ENCODE results near the gene ADNP. TPM values are rescaled to one million over a fixed set of nuclear protein-coding genes. Genes with fewer than 3 reads are reported as not detected.

ADNP gene
- total and polyA plus RNA-seq, 2 experiments from 2014 or later = 95.0 to 106 TPM

DNA sequence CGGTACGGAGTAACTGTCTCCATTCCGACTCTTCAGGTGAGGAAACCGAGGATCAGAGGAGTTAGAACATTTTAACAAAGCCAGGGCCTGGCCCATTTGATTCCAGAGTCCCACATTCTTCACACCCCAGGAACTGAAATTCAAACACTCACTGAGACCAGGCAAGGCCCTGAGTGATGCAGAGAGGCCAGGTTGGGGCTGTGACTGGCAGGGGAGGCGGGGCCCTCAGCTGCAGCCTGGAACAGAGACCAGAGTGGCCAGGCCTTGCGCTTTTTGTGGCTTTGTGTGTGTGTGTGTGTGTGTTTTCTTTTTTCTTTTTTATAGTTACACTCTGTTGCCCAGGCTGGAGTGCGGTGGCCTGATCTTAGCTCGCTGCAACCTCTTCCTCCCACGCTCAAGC, 79.2 kb downstream of the ADNP start:
- H3K27me3 Mint-ChIP-seq (ENCODE audit: insufficient read depth, low read depth, poor library complexity) = peaks cover 20% of the 10 kb centered on the region
- TF ChIP-seq, protein P1, sequence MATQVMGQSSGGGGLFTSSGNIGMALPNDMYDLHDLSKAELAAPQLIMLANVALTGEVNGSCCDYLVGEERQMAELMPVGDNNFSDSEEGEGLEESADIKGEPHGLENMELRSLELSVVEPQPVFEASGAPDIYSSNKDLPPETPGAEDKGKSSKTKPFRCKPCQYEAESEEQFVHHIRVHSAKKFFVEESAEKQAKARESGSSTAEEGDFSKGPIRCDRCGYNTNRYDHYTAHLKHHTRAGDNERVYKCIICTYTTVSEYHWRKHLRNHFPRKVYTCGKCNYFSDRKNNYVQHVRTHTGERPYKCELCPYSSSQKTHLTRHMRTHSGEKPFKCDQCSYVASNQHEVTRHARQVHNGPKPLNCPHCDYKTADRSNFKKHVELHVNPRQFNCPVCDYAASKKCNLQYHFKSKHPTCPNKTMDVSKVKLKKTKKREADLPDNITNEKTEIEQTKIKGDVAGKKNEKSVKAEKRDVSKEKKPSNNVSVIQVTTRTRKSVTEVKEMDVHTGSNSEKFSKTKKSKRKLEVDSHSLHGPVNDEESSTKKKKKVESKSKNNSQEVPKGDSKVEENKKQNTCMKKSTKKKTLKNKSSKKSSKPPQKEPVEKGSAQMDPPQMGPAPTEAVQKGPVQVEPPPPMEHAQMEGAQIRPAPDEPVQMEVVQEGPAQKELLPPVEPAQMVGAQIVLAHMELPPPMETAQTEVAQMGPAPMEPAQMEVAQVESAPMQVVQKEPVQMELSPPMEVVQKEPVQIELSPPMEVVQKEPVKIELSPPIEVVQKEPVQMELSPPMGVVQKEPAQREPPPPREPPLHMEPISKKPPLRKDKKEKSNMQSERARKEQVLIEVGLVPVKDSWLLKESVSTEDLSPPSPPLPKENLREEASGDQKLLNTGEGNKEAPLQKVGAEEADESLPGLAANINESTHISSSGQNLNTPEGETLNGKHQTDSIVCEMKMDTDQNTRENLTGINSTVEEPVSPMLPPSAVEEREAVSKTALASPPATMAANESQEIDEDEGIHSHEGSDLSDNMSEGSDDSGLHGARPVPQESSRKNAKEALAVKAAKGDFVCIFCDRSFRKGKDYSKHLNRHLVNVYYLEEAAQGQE (IDR thresholded peaks at IDR 0.05; ENCODE audit: unreplicated experiment) = no peak
- TF ChIP-seq CREB1 (CRISPR knock-in tag; IDR thresholded peaks at IDR 0.05; ENCODE audit: low read depth) (no peak), EZH2 (IDR thresholded peaks at IDR 0.05; ENCODE audit: low read depth, unreplicated experiment) (no peak), POLR2AphosphoS5 (IDR thresholded peaks at IDR 0.05; ENCODE audit: low read depth) (no peak), JUNB (IDR thresholded peaks at IDR 0.05; ENCODE audit: unreplicated experiment) (no peak), EZH2phosphoT487 (IDR thresholded peaks at IDR 0.05; ENCODE audit: unreplicated experiment) (no peak), NANOG (IDR thresholded peaks at IDR 0.05; ENCODE audit: borderline replicate concordance) (no peak), ZNF114 (CRISPR knock-in tag; IDR thresholded peaks at IDR 0.05) (no peak), ZNF331 (CRISPR knock-in tag; IDR thresholded peaks at IDR 0.05; ENCODE audit: low read depth) (no peak), STAT1 (IDR thresholded peaks at IDR 0.05; ENCODE audit: unreplicated experiment) (no peak)
- TF ChIP-seq, protein P2, sequence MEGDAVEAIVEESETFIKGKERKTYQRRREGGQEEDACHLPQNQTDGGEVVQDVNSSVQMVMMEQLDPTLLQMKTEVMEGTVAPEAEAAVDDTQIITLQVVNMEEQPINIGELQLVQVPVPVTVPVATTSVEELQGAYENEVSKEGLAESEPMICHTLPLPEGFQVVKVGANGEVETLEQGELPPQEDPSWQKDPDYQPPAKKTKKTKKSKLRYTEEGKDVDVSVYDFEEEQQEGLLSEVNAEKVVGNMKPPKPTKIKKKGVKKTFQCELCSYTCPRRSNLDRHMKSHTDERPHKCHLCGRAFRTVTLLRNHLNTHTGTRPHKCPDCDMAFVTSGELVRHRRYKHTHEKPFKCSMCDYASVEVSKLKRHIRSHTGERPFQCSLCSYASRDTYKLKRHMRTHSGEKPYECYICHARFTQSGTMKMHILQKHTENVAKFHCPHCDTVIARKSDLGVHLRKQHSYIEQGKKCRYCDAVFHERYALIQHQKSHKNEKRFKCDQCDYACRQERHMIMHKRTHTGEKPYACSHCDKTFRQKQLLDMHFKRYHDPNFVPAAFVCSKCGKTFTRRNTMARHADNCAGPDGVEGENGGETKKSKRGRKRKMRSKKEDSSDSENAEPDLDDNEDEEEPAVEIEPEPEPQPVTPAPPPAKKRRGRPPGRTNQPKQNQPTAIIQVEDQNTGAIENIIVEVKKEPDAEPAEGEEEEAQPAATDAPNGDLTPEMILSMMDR (conservative IDR thresholded peaks at IDR 0.05; ENCODE audit: low read depth in 2 of 2) = no peak
- TF ChIP-seq, protein P3, sequence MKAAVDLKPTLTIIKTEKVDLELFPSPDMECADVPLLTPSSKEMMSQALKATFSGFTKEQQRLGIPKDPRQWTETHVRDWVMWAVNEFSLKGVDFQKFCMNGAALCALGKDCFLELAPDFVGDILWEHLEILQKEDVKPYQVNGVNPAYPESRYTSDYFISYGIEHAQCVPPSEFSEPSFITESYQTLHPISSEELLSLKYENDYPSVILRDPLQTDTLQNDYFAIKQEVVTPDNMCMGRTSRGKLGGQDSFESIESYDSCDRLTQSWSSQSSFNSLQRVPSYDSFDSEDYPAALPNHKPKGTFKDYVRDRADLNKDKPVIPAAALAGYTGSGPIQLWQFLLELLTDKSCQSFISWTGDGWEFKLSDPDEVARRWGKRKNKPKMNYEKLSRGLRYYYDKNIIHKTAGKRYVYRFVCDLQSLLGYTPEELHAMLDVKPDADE (IDR thresholded peaks at IDR 0.05) = no peak
- TF ChIP-seq, protein P4, sequence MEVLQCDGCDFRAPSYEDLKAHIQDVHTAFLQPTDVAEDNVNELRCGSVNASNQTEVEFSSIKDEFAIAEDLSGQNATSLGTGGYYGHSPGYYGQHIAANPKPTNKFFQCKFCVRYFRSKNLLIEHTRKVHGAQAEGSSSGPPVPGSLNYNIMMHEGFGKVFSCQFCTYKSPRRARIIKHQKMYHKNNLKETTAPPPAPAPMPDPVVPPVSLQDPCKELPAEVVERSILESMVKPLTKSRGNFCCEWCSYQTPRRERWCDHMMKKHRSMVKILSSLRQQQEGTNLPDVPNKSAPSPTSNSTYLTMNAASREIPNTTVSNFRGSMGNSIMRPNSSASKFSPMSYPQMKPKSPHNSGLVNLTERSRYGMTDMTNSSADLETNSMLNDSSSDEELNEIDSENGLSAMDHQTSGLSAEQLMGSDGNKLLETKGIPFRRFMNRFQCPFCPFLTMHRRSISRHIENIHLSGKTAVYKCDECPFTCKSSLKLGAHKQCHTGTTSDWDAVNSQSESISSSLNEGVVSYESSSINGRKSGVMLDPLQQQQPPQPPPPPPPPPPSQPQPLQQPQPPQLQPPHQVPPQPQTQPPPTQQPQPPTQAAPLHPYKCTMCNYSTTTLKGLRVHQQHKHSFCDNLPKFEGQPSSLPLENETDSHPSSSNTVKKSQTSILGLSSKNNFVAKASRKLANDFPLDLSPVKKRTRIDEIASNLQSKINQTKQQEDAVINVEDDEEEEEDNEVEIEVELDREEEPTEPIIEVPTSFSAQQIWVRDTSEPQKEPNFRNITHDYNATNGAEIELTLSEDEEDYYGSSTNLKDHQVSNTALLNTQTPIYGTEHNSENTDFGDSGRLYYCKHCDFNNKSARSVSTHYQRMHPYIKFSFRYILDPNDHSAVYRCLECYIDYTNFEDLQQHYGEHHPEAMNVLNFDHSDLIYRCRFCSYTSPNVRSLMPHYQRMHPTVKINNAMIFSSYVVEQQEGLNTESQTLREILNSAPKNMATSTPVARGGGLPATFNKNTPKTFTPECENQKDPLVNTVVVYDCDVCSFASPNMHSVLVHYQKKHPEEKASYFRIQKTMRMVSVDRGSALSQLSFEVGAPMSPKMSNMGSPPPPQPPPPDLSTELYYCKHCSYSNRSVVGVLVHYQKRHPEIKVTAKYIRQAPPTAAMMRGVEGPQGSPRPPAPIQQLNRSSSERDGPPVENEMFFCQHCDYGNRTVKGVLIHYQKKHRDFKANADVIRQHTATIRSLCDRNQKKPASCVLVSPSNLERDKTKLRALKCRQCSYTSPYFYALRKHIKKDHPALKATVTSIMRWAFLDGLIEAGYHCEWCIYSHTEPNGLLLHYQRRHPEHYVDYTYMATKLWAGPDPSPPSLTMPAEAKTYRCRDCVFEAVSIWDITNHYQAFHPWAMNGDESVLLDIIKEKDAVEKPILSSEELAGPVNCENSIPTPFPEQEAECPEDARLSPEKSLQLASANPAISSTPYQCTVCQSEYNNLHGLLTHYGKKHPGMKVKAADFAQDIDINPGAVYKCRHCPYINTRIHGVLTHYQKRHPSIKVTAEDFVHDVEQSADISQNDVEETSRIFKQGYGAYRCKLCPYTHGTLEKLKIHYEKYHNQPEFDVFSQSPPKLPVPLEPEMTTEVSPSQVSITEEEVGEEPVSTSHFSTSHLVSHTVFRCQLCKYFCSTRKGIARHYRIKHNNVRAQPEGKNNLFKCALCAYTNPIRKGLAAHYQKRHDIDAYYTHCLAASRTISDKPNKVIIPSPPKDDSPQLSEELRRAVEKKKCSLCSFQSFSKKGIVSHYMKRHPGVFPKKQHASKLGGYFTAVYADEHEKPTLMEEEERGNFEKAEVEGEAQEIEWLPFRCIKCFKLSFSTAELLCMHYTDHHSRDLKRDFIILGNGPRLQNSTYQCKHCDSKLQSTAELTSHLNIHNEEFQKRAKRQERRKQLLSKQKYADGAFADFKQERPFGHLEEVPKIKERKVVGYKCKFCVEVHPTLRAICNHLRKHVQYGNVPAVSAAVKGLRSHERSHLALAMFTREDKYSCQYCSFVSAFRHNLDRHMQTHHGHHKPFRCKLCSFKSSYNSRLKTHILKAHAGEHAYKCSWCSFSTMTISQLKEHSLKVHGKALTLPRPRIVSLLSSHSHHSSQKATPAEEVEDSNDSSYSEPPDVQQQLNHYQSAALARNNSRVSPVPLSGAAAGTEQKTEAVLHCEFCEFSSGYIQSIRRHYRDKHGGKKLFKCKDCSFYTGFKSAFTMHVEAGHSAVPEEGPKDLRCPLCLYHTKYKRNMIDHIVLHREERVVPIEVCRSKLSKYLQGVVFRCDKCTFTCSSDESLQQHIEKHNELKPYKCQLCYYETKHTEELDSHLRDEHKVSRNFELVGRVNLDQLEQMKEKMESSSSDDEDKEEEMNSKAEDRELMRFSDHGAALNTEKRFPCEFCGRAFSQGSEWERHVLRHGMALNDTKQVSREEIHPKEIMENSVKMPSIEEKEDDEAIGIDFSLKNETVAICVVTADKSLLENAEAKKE (CRISPR knock-in tag; IDR thresholded peaks at IDR 0.05) = no peak
- Histone ChIP-seq H3K27ac (ENCODE audit: low read depth) (peak overlapping the region; percentile 59; the same call in 1 of the 2 replicates), H2AFZ (no peak overlapping the region), H3K4me2 (no peak overlapping the region), H3K9me2 (ENCODE audit: insufficient read depth) (no peaks in the 10 kb centered on the region), H3K27me3 (ENCODE audit: insufficient read depth) (no peaks in the 10 kb centered on the region), H4K20me1 (replicated peaks; ENCODE audit: insufficient read depth) (no peaks in the 10 kb centered on the region), H3K36me3 (ENCODE audit: insufficient read depth) (no peaks in the 10 kb centered on the region), H3K4me1 (ENCODE audit: insufficient read depth) (peaks cover 14% of the 10 kb centered on the region), H3K79me2 (replicated peaks; ENCODE audit: insufficient read depth) (no peaks in the 10 kb centered on the region), H3F3A (replicated peaks; ENCODE audit: low read depth) (no peaks in the 10 kb centered on the region), H3K4me3 (no peak overlapping the region)
- H3K9me3 Mint-ChIP-seq = no peaks in the 10 kb centered on the region; the same call in 2 of the 3 replicates
- H3K36me3 Mint-ChIP-seq (ENCODE audit: low read depth) = no peaks in the 10 kb centered on the region
- ATAC-seq (peak; percentile 23), DNase-seq (ENCODE audit: low spot score) (peak; percentile 37)
- peak overlapping the region; percentile 81 for H3K27ac Mint-ChIP-seq
- H3K4me1 Mint-ChIP-seq = peaks cover 47% of the 10 kb centered on the region
- no peak overlapping the region for H3K4me3 Mint-ChIP-seq
